Uterus (tissue), 4 donors: ENCODE results near the gene MUC2. TPM values are rescaled to one million over a fixed set of nuclear protein-coding genes. Genes with fewer than 3 reads are reported as not detected.

Source experiments
- DNase-seq, 2 donors: peaks; one replicate each; pipeline ENCODE4 v3.0.0-alpha.2; 2019 to 2020
- H3K27ac ChIP-seq, 2 donors: fragments of 200-600 bp; sonication (generic); 1 replicate in 1 of 2; 2 replicates in 1 of 2; pipeline ENCODE4 v1.5.1; 2016 to 2018
- H3K27me3 ChIP-seq, 2 donors: fragments of 200-600 bp; sonication (generic); one replicate each; pipeline ENCODE4 v1.5.1; 2018 to 2019; ENCODE audit warnings: control low read depth in 1 of 2
- H3K36me3 ChIP-seq, 2 donors: fragments of 200-600 bp; sonication (generic); one replicate each; pipeline ENCODE4 v1.5.1; 2019; ENCODE audit warnings: control low read depth in 1 of 2
- H3K4me1 ChIP-seq, 2 donors: fragments of 200-600 bp; sonication (generic); one replicate each; pipeline ENCODE4 v1.5.1; 2018 to 2019; ENCODE audit warnings: control low read depth in 1 of 2
- H3K4me3 ChIP-seq, 2 donors: fragments of 200-600 bp; sonication (generic); 1 replicate in 1 of 2; 2 replicates in 1 of 2; pipeline ENCODE4 v1.5.1; 2018 to 2019; ENCODE audit warnings: mild to moderate bottlenecking in 1 of 2
- H3K9me3 ChIP-seq, 2 donors: fragments of 200-600 bp; sonication (generic); one replicate each; pipeline ENCODE4 v1.5.1; 2019; ENCODE audit warnings: control low read depth in 1 of 2
- POLR2A ChIP-seq, 2 donors: fragments of 450-650 bp; IDR thresholded peaks; one replicate each; pipeline ENCODE4 v1.6.1; 2016; ENCODE audit warnings: antibody characterized with exemption in 2 of 2, mild to moderate bottlenecking in 1 of 2, moderate library complexity in 1 of 2
- intact Hi-C: fragments of 100-400 bp; cut with DNase I; formaldehyde crosslinking; loops from one replicate; pipeline ENCODE4 v1.15.1; 2023; ENCODE audit warnings: low total_unique reads
- total RNA-seq, 4 donors: library from RNA; depleted of rRNA in 3 of 4; stranded (reverse); fragments of >200 nt in 3 of 4; gene quantifications; one replicate each; pipeline versions ENCODE4 v1.1.0 to v1.2.4, GENCODE V29; 2014 to 2023
- TF ChIP-seq, protein P1 (sequence below), 4 experiments: fragments of 200-600 bp in 2 of 4; fragments of 450-650 bp in 2 of 4; sonication (generic) in 2 of 4; IDR thresholded peaks; one replicate each; pipeline ENCODE4 v1.5.1; 2016 to 2019; ENCODE audit warnings: antibody characterized with exemption in 4 of 4, mild to moderate bottlenecking in 2 of 4, moderate library complexity in 1 of 4
- donor health status: DM: yes; HTN: yes; CAD: no.

The MUC2 gene
- total RNA-seq, 4 donors from 2014 or later, result 0.06 to 1.8 (median 0.26) TPM; not detected in 1

DNA sequence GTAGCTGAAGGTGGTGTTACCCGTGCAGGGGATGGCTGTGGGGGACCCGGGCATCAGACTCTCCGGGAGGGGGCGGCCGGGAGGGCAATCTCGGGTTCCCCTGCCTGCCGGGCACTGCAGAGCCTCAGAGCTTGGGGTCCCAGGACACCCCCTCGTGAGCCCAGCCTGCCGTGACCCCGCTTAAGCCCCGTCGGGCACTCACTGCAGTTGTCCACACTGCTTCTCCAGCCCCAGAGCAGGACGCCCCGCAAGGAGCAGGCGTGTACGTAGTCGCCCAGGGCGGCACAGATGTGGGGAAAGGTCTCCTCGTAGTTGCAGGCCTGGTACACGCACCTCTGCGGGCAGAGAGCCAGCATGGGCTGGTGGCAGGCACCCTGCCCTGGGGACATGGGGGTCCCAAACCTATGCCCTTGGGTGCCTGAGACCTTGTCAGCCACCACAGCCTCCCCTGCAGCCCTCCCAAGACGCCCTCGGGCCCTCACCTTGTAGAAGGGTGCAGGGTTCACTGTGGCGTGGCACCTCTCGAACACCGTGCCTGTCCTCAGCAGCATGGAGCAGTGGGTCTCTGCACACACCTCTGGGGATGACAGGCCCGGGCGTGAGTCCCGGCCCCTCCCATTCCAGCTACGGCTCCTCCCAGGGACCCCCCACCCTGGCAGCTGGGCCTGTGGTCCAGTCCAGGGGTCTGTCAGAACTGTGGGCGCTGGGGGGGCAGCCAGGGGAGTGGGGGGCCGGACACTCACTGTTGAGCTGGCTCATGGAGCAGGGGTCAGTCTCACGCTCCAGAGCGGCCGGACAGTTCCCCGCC lies 47.0 kb upstream of the MUC2 start:
- no peak overlapping the region for H3K4me3 ChIP-seq
- H3K27me3 ChIP-seq, result no peaks in the 10 kb centered on the region
- H3K4me1 ChIP-seq, result no peaks in the 10 kb centered on the region
- DNase-seq, result no peak
- intact Hi-C loops, result no loop called here
- no peak overlapping the region for H3K27ac ChIP-seq
- no peaks in the 10 kb centered on the region for H3K36me3 ChIP-seq
- H3K9me3 ChIP-seq, result no peaks in the 10 kb centered on the region
- TF ChIP-seq, protein P1, sequence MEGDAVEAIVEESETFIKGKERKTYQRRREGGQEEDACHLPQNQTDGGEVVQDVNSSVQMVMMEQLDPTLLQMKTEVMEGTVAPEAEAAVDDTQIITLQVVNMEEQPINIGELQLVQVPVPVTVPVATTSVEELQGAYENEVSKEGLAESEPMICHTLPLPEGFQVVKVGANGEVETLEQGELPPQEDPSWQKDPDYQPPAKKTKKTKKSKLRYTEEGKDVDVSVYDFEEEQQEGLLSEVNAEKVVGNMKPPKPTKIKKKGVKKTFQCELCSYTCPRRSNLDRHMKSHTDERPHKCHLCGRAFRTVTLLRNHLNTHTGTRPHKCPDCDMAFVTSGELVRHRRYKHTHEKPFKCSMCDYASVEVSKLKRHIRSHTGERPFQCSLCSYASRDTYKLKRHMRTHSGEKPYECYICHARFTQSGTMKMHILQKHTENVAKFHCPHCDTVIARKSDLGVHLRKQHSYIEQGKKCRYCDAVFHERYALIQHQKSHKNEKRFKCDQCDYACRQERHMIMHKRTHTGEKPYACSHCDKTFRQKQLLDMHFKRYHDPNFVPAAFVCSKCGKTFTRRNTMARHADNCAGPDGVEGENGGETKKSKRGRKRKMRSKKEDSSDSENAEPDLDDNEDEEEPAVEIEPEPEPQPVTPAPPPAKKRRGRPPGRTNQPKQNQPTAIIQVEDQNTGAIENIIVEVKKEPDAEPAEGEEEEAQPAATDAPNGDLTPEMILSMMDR (IDR thresholded peaks at IDR 0.05), result no peak
- TF ChIP-seq POLR2A (IDR thresholded peaks at IDR 0.05), result no peak

- Histone ChIP-seq H3K36me3 (no peaks in the 10 kb centered on the region), H3K27me3 (no peaks in the 10 kb centered on the region), H3K4me1 (no peaks in the 10 kb centered on the region), H3K4me3 (no peak overlapping the region), H3K9me3 (no peaks in the 10 kb centered on the region), H3K27ac (no peak overlapping the region)
- DNase-seq, result no peak
- TF ChIP-seq POLR2A (IDR thresholded peaks at IDR 0.05), result no peak
- TF ChIP-seq, protein P1 (IDR thresholded peaks at IDR 0.05), result no peak
- intact Hi-C loops, result no loop called here
Observed at GRCh38 chr11:1028291-1028540, 46.5 kb upstream of the MUC2 start.

- H3K36me3 ChIP-seq, result no peaks in the 10 kb centered on the region
- no peak overlapping the region for H3K27ac ChIP-seq
- TF ChIP-seq POLR2A (IDR thresholded peaks at IDR 0.05), result no peak
- TF ChIP-seq, protein P1 (IDR thresholded peaks at IDR 0.05), result no peak
- no peak overlapping the region for H3K4me3 ChIP-seq
- no peak for DNase-seq
- H3K4me1 ChIP-seq, result no peaks in the 10 kb centered on the region
- no peaks in the 10 kb centered on the region for H3K9me3 ChIP-seq
- H3K27me3 ChIP-seq, result no peaks in the 10 kb centered on the region
- intact Hi-C loops, result no loop called here
Observed at GRCh38 chr11:1028616-1029015, 46.1 kb upstream of the MUC2 start.

- H3K4me1 ChIP-seq, result no peaks in the 10 kb centered on the region
- H3K27me3 ChIP-seq, result no peaks in the 10 kb centered on the region
- H3K36me3 ChIP-seq, result no peaks in the 10 kb centered on the region
- intact Hi-C loops, result no loop called here
- H3K27ac ChIP-seq, result no peak overlapping the region
- DNase-seq, result no peak
- no peaks in the 10 kb centered on the region for H3K9me3 ChIP-seq
- no peak overlapping the region for H3K4me3 ChIP-seq
- TF ChIP-seq, protein P1 (IDR thresholded peaks at IDR 0.05), result no peak
- TF ChIP-seq POLR2A (IDR thresholded peaks at IDR 0.05), result no peak
Observed at GRCh38 chr11:1029051-1029450, 45.6 kb upstream of the MUC2 start.

DNA sequence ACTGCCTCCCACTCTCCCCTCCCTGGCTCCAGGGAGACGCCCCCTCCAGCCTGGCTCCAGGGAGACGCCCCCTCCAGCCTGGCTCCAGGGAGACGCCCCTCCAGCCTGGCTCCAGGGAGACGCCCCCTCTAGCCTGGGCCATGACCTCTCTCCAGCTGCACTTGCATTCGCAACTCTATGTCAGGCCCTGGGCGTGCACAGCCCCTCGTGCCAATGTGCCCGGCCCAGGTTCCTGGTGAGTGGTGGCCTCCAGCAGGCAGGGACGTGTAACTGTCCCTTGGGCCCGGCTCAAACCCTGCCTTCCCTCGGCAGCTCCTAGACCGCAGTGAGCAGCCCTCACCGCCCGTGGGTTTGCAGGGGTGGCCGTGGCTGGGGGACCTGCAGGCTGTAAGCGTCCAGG lies 45.0 kb upstream of the MUC2 start:
- H3K27ac ChIP-seq, result no peak overlapping the region
- no peaks in the 10 kb centered on the region for H3K4me1 ChIP-seq
- no peaks in the 10 kb centered on the region for H3K36me3 ChIP-seq
- H3K27me3 ChIP-seq, result no peaks in the 10 kb centered on the region
- H3K4me3 ChIP-seq, result no peak overlapping the region
- DNase-seq, result no peak
- no peak for TF ChIP-seq POLR2A (IDR thresholded peaks at IDR 0.05)
- TF ChIP-seq, protein P1 (IDR thresholded peaks at IDR 0.05), result no peak
- intact Hi-C loops, result no loop called here
- no peaks in the 10 kb centered on the region for H3K9me3 ChIP-seq
